HepG2 (cell line): ENCODE results near the gene MAPK11. TPM values are rescaled to one million over a fixed set of nuclear protein-coding genes. Genes with fewer than 3 reads are reported as not detected.

Source experiments
- ATAC-seq: fragments of 200-7000 bp; cut with Tn5 transposase; 3 replicates; pipeline ENCODE4 v1.9.1; 2020; ENCODE audit warnings: mild to moderate bottlenecking, moderate library complexity
- BruUV-seq: library from RNA; stranded (reverse); fragments of 400-500 nt; replicated peaks from 2 replicates; lab custom pipeline; 2021; lab: Mats Ljungman, UMichigan
- CTCF ChIA-PET: fragments of 300-600 bp; formaldehyde crosslinking; extraction: SDS; loops from one replicate; lab custom pipeline; 2021; ENCODE audit warnings: low total read pairs, inconsistent platforms, low intra/inter-chr PET ratio; lab: Yijun Ruan, JAX
- POLR2A ChIA-PET: fragments of 350-600 bp; sonication (Branson Sonifier 250); formaldehyde crosslinking; loops from one replicate; lab custom pipeline; 2020; ENCODE audit warnings: antibody characterized with exemption, inconsistent platforms; lab: Yijun Ruan, JAX
- DNase-seq: peaks from one replicate; pipeline ENCODE4 v3.0.0-alpha.2; 2015; ENCODE audit warnings: low spot score
- FAIRE-seq: peaks from 3 replicates; lab custom pipeline; 2011; peaks lifted over from hg19 to GRCh38; lab: Jason Lieb, UNC
- H2AFZ ChIP-seq: one replicate; pipeline ENCODE4 v1.6.1; 2011; ENCODE audit warnings: low read length, inconsistent platforms
- H3K27ac ChIP-seq: fragments of 300-600 bp; 3 replicates; pipeline ENCODE4 v1.8.0; 2011; ENCODE audit warnings: mixed run types, mild to moderate bottlenecking, mixed read lengths, low read length, inconsistent platforms; ENCODE audit not compliant: insufficient read depth; ENCODE audit errors: extremely low read length
- H3K27me3 ChIP-seq, 2 experiments: fragments of 200-600 bp in 1 of 2; 2 replicates in 1 of 2; 3 replicates in 1 of 2; pipeline versions ENCODE4 v1.6.0 to v1.8.0; 2011; ENCODE audit warnings: low read length in 2 of 2, mild to moderate bottlenecking in 2 of 2, moderate library complexity in 2 of 2, inconsistent platforms in 1 of 2; ENCODE audit not compliant: insufficient read depth in 2 of 2, control insufficient read depth in 1 of 2
- H3K36me3 ChIP-seq, 2 experiments: fragments of 200-600 bp in 1 of 2; replicated peaks in 1 of 2; 2 replicates in 1 of 2; 3 replicates in 1 of 2; pipeline versions ENCODE4 v1.5.1 to v1.8.0; 2011; ENCODE audit warnings: low read length in 2 of 2, inconsistent platforms in 1 of 2; ENCODE audit not compliant: insufficient read depth in 2 of 2, control insufficient read depth in 1 of 2
- H3K4me1 ChIP-seq: 2 replicates; pipeline ENCODE4 v1.5.1; 2012; ENCODE audit warnings: low read length, inconsistent platforms; ENCODE audit not compliant: insufficient read depth
- H3K4me2 ChIP-seq: 2 replicates; pipeline ENCODE4 v1.6.0; 2011; ENCODE audit warnings: low read depth, low read length, inconsistent platforms
- H3K4me3 ChIP-seq, 3 experiments: fragments of 200-600 bp in 1 of 3; sonication (generic), shearing (Covaris generic) in 1 of 3; replicated peaks in 1 of 3; 2 replicates each; pipeline ENCODE4 v1.5.1; 2011 to 2016; ENCODE audit warnings: low read length in 3 of 3, inconsistent platforms in 2 of 3, low read depth in 2 of 3, mild to moderate bottlenecking in 2 of 3, control low read depth in 1 of 3, mixed read lengths in 1 of 3; ENCODE audit not compliant: insufficient read depth in 1 of 3
- H3K79me2 ChIP-seq: one replicate; pipeline ENCODE4 v1.6.1; 2011; ENCODE audit warnings: low read length, inconsistent platforms; ENCODE audit not compliant: insufficient read depth
- H3K9ac ChIP-seq: 2 replicates; pipeline ENCODE4 v1.6.0; 2011; ENCODE audit warnings: mild to moderate bottlenecking, low read depth, low read length, inconsistent platforms; ENCODE audit not compliant: insufficient read depth
- H3K9me3 ChIP-seq: 2 replicates; pipeline ENCODE4 v1.5.1; 2012; ENCODE audit warnings: mild to moderate bottlenecking, low read length
- H4K20me1 ChIP-seq: 2 replicates; pipeline ENCODE4 v1.6.0; 2011; ENCODE audit warnings: inconsistent platforms, mild to moderate bottlenecking, low read length, moderate library complexity; ENCODE audit not compliant: insufficient read depth
- ARID5B ChIP-seq: IDR thresholded peaks from 2 replicates; pipeline ENCODE4 v1.4.0; 2020; ENCODE audit warnings: mild to moderate bottlenecking, missing genetic modification reagents
- NR0B2 ChIP-seq: sonication (generic); formaldehyde crosslinking; IDR thresholded peaks from 2 replicates; pipeline ENCODE4 v1.4.0; 2020; ENCODE audit warnings: mild to moderate bottlenecking, missing genetic modification reagents
- ONECUT2 ChIP-seq: sonication (generic); formaldehyde crosslinking; IDR thresholded peaks from 2 replicates; pipeline ENCODE4 v1.4.0; 2020; ENCODE audit warnings: missing genetic modification reagents
- RBFOX2 ChIP-seq: fragments of 200-400 bp; formaldehyde crosslinking; IDR thresholded peaks from 2 replicates; pipeline ENCODE4 v1.6.1; 2017; ENCODE audit warnings: low read depth, mild to moderate bottlenecking, low read length
- RELA ChIP-seq: sonication (generic); formaldehyde crosslinking; IDR thresholded peaks from 2 replicates; pipeline ENCODE4 v1.4.0; 2020; ENCODE audit warnings: missing genetic modification reagents
- ZNF296 ChIP-seq: sonication (generic); formaldehyde crosslinking; conservative IDR thresholded peaks from 2 replicates; pipeline ENCODE4 v1.5.0; 2020; ENCODE audit warnings: mild to moderate bottlenecking, missing genetic modification reagents
- ZNF552 ChIP-seq: sonication (generic); formaldehyde crosslinking; IDR thresholded peaks from 2 replicates; pipeline ENCODE4 v1.9.0; 2022; ENCODE audit warnings: missing genetic modification reagents, mild to moderate bottlenecking, borderline replicate concordance
- ZNF879 ChIP-seq: sonication (generic); formaldehyde crosslinking; IDR thresholded peaks from 2 replicates; pipeline ENCODE4 v1.8.1; 2023; ENCODE audit warnings: missing genetic modification reagents
- WGBS: methylation state at CpG from one replicate; pipeline ENCODE4 v1.1.6; 2017; ENCODE audit warnings: low lambda C conversion rate; 5-methylcytosine and 5-hydroxymethylcytosine counted together
- in situ Hi-C: cut with HindIII; loops from 2 replicates; pipeline ENCODE4 v1.10.0; 2017; ENCODE audit warnings: low pct_unique_long_range_greater_than_20kb; ENCODE audit not compliant: extremely low pct_ligation_motif_present
- intact Hi-C: fragments of 100-400 bp; cut with micrococcal nuclease; formaldehyde crosslinking; loops from one replicate; pipeline ENCODE4 v1.10.0; 2022; ENCODE audit not compliant: unreplicated experiment
- polyA plus RNA-seq, 8 experiments: library from polyadenylated mRNA; depleted of rRNA in 3 of 8; stranded (reverse) in 7 of 8; unstranded in 1 of 8; fragments of >200 nt; fragmentation: Illumina TruSeq in 4 of 8; extraction: Trizol in 4 of 8; gene quantifications; 2 replicates each; pipeline versions ENCODE4 v1.2.1 to v1.2.3, GENCODE V29; 2011 to 2016; ENCODE audit warnings: low read depth in 4 of 8, missing spikeins in 1 of 8, mixed read lengths in 1 of 8; ENCODE audit not compliant: insufficient read depth in 1 of 8
- total RNA-seq, 5 experiments: library from RNA; depleted of rRNA; stranded (reverse); fragments of >200 nt; fragmentation: Illumina TruSeq; extraction: Trizol; gene quantifications; 2 replicates each; pipeline ENCODE4 v1.2.3, GENCODE V29; 2016; ENCODE audit warnings: low read depth in 1 of 5

The MAPK11 gene
- total and polyA plus RNA-seq, 2 of the 13 experiments (the other 11 are each of a cell fraction or from before 2014, with no cell fraction given) = 0.15 to 0.17 TPM

GRCh38 chr22:50266994-50267393, 3.2 kb downstream of the MAPK11 start:
- no peak for TF ChIP-seq ZNF296 (CRISPR knock-in tag)
- TF ChIP-seq NR0B2 (CRISPR knock-in tag) = no peak
- TF ChIP-seq RELA = no peak
- TF ChIP-seq RBFOX2 = no peak
- no peak for TF ChIP-seq ARID5B (CRISPR knock-in tag)
- TF ChIP-seq ONECUT2 (CRISPR knock-in tag) = no peak
- no peak for TF ChIP-seq ZNF879 (CRISPR knock-in tag)
- no peak for TF ChIP-seq ZNF552 (CRISPR knock-in tag)
- TF ChIP-seq, all 625 proteins: peak for 0
- intact Hi-C loops = no loop called here
- BruUV-seq = no TSS peak
- Histone ChIP-seq H2AFZ (no peak overlapping the region), H3K4me3 (no peak overlapping the region), H4K20me1 (peaks cover 7% of the 10 kb centered on the region; the same call in 1 of the 2 replicates), H3K4me1 (peaks cover 51% of the 10 kb centered on the region), H3K79me2 (no peaks in the 10 kb centered on the region), H3K27ac (no peak overlapping the region), H3K9me3 (no peaks in the 10 kb centered on the region), H3K36me3 (no peaks in the 10 kb centered on the region), H3K27me3 (peaks cover 21 to 68% of the 10 kb centered on the region in 2 experiments), H3K9ac (no peak overlapping the region), H3K4me2 (no peak overlapping the region)
- no peak for FAIRE-seq
- no peak for DNase-seq
- ChIA-PET POLR2A (interaction anchor here (1.3 to 1.5 kb wide), 2 partner anchors 16 to 62 kb away, joined by 4 to 6 read pairs; partner anchors contain the start of gene HDAC10), CTCF (no interaction called here)
- ATAC-seq = no peak
- in situ Hi-C loops = no loop called here
- WGBS = 77% methylated on average over 15 of the region's 37 CpGs
